ENCODE measurements around the gene CMTR1.

DNA sequence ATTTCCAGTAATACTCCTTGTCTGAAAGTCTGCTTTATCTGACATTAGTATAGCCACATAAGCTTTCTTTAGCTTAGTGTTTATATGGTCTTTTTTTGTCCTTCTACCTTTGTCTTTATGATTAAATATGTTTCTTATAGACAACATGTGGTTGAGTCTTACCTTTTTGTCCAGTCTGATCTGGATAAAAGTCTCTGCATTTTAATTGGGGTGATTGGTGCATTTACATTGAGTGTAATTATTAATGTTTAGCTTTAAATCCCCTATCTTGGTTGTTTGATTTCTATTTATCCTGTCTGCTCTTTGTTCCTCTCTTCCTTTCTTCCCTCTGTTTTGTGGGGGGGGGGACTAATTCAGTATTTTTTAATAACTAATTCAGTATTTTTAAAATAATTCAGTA lies 34.7 kb downstream of the CMTR1 start:
- TF ChIP-seq ZSCAN29 (CRISPR knock-in tag; conservative IDR thresholded peaks at IDR 0.05): no peak
- no peak for TF ChIP-seq SUZ12 (IDR thresholded peaks at IDR 0.05; ENCODE audit: low read depth, low read length)
- TF ChIP-seq TAF1 (CRISPR knock-in tag; IDR thresholded peaks at IDR 0.05): no peak

Measured in HepG2 (cell line).